LNCAP (cell line): Measurements from ENCODE around the gene OTUD6A.

Experiments used
- TF ChIP-seq, protein P1 (sequence below): fragments of 450-650 bp; IDR thresholded peaks from 2 replicates; pipeline ENCODE4 v1.5.1; 2017; ENCODE audit warnings: mild to moderate bottlenecking

The OTUD6A gene

DNA sequence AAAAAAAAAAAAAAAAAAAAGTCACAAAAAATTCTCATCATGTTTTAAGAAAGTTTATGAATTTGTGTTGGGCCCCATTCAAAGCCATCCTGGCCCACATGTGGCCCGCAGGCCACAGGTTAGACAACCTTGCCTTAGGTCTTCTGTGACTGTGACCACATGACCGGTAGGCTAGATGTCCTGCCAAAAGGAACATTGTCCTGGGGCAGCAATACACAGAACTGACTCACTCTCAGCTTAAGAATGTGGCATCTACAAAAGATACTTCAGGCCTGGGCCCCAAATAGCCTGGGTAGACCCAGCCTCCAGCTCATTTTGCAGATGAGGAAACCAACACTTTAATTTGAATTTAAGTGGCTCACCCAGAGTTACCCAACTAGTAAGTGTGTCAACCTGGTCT, 22.5 kb upstream of the OTUD6A start:
- TF ChIP-seq, protein P1, sequence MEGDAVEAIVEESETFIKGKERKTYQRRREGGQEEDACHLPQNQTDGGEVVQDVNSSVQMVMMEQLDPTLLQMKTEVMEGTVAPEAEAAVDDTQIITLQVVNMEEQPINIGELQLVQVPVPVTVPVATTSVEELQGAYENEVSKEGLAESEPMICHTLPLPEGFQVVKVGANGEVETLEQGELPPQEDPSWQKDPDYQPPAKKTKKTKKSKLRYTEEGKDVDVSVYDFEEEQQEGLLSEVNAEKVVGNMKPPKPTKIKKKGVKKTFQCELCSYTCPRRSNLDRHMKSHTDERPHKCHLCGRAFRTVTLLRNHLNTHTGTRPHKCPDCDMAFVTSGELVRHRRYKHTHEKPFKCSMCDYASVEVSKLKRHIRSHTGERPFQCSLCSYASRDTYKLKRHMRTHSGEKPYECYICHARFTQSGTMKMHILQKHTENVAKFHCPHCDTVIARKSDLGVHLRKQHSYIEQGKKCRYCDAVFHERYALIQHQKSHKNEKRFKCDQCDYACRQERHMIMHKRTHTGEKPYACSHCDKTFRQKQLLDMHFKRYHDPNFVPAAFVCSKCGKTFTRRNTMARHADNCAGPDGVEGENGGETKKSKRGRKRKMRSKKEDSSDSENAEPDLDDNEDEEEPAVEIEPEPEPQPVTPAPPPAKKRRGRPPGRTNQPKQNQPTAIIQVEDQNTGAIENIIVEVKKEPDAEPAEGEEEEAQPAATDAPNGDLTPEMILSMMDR = no peak

DNA sequence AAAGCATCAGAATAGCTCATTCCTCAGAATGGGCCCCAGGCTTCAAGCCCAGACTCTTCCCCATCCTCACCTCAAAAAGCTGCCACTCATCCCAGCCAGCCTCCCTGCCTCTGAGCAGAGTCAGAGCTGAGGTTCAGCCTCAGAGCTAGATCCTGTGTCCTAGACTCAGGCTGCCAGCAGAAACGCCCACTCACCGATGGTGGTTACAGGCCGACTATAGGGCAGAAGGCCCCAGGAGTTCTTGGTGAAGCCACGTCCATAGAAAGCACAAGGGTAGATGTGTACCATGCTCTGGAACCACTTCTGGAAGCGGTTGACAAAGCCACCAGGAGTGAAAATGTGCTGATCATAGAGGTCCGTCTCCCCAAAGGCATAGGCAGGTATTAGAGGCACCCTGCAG, 20.3 kb upstream of the OTUD6A start:
- TF ChIP-seq, protein P1 = no peak

DNA sequence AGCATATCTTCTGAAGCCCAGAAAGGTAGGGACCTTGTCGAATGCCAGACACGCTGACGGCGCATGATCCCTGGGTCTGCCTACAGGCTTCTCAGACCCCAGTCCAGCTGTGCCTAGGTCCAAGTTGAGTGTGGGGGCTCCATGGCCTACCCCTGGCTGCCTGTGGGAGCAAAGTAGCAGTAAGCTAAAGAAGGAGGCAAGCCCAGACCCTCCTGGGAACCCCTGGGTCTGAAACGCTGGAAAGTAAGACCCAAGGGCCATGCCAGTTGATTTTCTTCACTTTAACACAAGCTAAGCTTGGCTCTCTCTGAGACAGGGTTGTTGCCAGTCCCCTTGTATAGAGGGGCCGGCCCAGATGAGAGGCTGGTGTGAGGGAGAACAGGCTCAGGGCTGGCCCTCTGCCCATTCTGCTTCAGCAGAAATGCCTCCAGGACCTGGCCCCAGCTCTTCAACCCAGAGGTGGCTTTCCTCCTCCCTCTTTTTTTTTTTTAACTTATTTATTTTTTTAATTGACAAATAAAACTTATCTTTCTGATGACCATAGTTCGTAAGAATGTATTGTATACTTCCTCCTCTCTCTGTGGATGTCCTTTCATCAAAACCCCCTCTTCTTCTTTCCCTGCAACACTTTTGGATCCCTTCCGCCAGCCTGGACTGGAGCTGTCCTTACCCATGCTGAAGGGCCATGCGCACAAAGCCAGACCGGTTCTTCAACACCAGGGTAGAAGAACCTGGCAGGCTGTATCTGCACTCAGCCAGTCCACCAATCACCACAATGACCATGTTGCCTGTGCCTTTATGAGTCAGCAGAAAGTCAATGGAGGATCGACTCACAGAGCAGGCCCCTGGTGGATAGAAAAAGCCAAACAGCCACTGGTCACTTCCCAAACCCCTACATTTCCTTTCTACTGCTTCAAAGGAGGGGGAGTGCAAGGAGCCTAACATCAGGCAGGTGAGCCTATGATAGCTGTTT, 19.6 kb upstream of the OTUD6A start:
- TF ChIP-seq, protein P1 = no peak

DNA sequence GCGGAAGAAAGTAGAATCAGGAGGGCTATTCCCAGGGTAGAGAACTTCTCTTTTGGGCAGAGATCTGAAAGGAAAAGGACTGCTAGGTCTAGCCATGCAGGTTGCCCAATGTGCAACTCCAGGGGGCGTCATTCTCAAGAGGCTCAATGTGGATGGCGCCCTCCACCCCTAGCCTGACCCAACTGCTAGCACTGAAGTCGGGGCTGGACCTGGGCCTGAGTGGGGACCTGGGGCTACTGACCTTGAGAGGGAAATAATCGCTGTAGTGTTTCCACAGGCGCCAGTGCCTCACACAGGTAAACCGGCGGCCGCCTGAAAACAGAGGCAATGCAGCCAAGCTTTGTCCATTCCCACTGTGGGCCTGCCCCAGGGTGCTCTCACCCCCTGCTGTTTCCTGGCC, 18.6 kb upstream of the OTUD6A start:
- TF ChIP-seq, protein P1 = no peak

DNA sequence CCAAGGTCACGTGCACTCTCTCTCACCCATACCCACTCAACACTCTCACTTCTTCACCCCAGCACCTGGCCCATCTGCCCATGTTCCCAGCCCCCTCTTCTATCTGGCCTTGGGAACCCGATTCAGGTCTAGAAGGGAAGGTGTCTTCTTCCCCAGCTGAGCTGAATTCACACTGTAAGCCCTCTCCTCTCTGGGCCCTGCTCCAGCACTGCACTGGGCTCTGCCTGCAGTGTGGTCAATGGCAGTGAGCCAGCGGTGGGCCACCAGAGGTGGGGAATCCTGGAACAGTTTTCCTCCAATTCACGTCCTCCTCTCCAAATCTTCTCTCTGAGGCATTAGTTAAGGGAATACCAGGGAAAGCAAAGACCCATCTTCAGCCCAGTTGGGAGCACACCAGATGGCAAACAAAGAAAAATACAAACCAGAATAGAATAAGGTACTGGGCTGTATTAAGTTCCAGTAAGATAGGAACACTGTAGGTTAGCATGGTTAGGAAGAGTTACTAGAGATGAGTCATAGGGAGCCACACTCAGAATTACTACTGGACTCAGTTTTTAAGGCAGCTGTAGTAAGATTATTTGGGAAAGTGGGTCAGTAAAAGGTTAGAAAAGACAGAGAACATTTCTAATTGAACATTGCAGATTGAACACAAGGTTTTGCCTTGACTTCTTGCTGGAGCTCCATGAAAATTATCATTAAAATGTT, 17.6 kb upstream of the OTUD6A start:
- TF ChIP-seq, protein P1 = no peak

DNA sequence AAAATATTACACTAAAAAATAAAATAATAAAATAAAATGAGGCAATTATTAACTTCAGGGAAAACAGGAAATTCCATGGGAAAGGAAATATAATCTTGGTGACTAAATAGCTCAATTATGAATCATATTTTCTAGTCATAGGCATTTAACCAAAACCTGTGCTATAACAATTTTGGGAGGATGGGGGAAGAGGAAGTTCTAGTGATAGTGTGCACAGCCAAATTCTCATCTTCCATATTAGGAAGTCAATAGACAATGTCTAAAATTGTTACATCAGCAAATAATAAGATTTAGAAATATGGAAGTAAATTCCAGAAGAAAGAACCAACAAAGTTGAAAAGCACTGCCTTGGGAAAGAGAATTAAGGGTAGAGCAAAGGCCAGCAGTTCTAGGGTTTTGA, 15.3 kb upstream of the OTUD6A start:
- TF ChIP-seq, protein P1 = no peak

DNA sequence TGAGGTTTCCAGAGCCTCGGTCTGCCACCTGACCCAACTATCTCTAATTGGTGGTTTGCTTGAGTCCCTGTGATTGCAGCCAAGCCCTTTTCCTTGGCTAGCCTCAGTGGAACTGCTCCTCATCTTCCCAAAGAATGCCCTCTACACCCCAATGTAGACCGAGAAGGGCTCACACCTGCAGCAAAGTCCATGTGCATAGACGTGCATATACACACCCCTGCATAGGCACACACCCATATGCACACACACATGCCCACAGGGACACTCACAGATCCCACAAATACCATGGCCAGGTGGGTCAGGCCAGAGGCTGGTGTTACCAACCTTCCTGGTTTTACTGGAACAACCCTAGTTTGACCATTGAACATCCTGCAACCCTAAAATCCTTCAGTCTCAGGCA, 12.9 kb upstream of the OTUD6A start:
- TF ChIP-seq, protein P1 = no peak
